HG02798 (cell line): ENCODE data around the gene SMPDL3B.

Experiments
- ATAC-seq: cut with Tn5 transposase; IDR thresholded peaks from one replicate; pipeline ENCODE4 v1.9.1; 2021; ENCODE audit warnings: mild to moderate bottlenecking; ENCODE audit not compliant: unreplicated experiment, poor library complexity

The SMPDL3B gene

DNA sequence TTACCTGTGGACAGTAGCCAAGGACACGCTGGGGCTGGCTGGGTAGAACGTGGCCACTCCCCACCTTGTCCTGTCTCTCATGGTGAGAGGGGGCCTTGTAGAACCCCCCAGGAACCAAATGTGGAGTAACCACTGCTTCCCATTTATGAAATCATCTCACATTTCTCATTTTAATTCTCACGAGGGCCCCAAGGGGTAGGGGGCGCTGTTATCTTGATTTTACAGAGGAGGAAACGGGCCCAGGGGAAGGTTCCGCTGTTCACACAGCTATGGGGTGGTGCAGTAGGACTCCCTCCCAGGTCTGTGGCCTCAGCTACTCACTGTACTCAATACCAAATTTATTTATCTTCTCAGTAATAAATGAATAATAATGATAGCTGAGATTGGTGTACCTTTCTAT, 5.5 kb downstream of the SMPDL3B start:
- no peak for ATAC-seq

DNA sequence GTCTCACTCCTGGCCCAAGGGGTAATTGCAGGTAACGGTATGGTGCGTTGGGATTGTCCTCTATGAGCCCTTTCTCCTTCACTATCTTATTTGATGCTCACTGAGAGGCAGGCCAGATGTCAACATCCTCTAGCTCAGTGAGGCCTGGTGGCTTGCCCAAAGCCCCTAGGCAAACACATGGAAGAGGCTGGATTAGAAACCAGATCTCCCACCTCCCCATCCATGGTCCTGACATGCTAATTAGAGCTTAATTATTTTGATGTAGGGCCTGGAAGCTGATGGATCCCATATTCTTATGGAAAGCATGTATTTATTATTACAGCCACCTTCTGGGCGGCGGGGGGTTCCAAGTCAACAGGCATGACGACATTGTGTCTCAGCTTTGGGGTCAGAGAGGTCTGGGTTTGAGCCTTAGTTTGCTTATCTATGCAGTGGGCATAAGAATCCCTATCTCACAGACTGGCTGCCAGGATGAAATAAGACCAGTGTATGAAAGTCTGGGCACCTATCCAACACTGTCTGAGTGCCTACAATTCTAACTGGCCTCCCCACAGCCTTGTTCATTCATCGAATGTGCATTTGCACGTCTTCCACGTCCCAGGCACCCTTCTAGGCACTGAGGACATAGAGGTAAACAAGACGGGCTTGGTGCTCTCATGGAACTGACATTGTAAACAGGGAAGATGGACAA, 6.2 kb downstream of the SMPDL3B start:
- no peak for ATAC-seq

DNA sequence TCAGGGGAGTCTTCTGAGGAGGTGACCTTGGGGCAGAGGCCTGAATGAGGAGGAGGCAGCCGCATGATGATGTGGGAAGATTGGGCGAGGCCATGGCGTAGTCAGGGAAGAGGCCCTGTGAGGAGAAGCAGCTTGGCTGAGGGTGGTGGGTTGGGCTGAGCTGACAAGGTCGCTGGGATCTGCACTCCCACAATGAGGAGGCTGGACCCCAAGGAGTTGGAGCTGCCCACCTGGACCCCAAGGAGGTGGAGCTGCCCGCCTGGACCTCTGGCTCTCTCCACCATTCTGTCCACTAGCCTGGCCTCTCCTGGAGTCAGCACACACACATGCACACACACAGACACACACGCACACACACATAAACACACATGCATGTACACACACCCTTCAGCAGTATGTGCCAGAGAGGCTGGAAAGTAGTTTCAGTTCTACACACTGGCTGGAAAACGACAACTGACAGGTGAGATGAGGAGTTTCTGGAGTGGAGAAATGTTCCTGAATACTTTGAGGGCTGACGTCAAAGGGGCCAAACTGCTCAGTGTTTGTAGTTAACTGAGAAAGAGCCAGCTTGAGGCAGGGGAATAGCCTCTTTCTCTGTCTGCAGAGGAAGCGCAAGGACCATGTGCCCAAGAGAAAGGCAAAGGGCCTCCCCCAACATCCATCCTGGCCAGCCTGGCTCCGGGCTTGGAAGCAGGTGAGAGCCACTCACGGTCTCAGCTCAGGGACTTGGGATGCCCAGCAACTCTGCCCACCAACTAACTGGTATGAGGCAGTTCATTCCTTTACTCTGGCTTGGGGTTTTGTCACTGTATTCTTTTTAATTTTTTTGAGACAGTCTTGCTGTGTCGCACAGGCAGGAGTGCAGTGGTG, 7.1 kb downstream of the SMPDL3B start:
- no peak for ATAC-seq

DNA sequence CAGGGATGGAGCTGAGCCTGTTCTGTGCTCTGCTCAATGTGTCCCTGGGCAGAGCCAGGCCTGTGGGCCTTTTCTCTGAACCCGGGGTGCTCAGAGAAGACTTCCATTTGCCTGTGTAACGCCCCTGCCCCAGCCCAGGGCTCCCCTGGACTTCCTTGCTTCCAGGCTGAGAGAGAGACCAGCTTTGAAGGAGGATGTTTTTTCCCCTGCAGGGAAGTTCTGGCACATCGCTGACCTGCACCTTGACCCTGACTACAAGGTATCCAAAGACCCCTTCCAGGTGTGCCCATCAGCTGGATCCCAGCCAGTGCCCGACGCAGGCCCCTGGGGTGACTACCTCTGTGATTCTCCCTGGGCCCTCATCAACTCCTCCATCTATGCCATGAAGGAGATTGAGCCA, 10.2 kb downstream of the SMPDL3B start:
- ATAC-seq, result no peak

DNA sequence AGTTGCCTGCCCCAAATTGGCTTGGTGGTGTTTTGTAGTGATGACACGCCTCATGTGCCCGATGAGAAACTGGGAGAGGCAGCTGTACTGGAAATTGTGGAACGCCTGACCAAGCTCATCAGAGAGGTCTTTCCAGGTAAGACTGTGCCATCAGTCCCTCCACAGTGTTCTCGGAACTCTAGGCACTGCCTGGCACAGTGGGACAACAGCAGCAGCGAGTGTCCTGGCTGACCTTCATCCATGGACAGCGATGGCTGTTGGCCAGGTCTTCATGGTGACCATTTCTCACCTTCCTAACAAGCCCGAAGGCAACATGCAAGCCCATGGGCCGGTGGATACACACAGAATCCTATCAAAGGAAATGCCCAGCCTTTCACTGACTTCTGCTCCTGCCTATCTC, 14.2 kb downstream of the SMPDL3B start:
- ATAC-seq, result no peak

DNA sequence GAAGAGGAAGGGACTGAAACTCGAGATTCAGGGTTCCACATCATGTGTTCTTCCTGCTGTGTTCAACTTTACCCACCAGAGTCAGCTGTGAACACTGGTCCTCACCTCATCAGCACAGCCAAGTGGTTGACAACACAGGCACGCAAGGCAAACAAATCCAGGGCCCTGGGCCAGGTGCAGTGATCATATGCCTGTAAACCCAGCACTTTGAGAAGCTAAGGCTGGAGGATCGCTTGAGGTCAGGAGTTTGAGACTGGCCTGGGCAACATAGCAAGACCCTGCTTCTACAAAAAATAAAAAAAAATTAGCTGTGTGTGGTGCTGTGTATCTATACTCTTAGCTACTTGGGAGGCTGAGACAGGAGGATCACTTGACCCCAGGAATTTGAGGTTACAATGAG, 16.6 kb downstream of the SMPDL3B start:
- ATAC-seq, result no peak

DNA sequence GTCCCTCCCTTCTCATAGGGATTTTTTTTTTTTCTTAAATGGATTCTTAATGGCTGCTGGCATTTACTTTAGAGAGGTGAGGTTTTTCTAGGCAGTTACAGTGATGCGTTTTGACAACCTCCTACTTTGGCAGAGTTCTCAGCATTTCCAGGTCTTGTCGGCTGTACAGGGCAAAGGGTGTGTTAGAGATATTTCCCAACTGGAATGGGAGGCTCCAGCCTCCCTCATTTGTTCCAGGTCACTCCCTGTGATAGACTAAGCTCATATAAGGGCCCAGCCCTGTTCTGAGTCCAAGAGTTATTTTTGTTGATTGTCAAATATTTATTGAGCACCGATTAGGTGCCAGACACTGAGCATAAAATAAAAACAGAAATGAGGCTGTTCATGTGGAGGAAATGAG, 17.3 kb downstream of the SMPDL3B start:
- ATAC-seq, result no peak

DNA sequence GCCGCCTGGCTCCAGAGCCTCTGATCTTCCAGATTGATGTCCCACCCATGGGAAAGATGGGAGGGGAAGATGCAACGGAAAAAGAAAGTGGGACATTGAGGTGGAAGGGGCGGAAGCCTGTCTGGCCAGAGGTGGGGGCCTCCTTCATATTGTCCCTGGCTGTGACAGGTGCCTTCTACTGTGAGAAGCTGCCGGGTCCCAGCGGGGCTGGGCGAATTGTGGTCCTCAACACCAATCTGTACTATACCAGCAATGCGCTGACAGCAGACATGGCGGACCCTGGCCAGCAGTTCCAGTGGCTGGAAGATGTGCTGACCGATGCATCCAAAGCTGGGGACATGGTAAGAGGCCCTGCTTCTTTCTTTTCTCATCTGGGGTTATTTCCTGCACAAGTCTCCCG, 19.4 kb downstream of the SMPDL3B start:
- no peak for ATAC-seq

DNA sequence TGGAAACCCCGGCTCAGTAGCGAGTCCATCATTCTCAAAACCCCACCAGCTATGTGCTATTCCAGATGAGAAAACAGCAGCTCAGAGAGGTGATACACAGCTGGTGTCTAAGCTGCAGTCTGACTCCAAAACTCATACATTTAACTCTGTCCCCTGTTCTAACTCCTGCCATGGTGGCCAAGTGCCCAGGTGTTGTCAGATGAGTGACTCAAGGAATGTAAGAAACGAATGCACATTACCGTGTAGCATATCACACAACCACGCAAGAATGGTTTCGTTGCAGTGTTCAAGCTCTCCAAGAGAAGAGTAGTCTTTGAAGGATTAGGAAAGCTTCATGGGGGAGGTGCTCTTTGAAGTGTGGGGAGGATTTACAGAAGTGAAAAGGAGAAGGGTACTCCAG, 20.3 kb downstream of the SMPDL3B start:
- no peak for ATAC-seq

DNA sequence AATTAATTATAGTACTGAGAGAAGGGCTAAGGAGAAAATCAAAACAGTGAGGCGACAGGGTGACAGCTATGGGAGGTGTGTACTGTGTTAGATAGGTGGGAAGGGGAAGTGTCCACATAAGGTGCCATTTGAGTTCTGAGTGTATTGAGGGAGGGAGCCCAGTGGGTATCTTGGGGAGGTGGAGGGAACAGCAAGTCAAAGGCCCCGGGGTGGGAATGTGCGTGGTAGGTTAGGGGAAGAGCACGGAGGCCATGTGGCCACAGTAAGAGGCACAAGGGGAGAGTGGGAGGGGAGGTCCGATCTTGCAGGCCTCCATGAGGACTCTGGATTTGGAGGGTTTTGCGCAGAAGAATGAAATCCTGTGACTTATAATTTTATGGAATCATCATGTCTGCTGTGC, 22.0 kb downstream of the SMPDL3B start:
- ATAC-seq, result no peak

DNA sequence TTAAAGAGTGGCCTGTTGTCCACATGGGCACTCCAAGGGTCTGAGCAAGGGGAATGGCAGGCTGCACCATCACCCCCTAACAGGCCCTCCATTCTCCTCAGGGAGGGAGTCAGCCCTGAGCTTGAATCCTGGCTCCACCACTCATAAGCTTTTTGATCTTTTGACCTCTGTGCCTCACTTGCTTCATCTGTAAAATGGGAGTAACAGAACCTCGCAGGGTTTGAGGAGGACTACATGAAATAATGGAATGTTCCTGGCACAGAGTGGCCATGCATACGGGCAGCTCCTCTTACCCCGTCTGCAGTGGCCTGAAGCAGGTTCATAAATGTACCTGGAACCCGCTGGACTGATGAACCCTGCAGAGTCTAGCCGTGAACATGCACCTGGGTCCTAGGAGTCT, 22.9 kb downstream of the SMPDL3B start:
- ATAC-seq, result no peak

DNA sequence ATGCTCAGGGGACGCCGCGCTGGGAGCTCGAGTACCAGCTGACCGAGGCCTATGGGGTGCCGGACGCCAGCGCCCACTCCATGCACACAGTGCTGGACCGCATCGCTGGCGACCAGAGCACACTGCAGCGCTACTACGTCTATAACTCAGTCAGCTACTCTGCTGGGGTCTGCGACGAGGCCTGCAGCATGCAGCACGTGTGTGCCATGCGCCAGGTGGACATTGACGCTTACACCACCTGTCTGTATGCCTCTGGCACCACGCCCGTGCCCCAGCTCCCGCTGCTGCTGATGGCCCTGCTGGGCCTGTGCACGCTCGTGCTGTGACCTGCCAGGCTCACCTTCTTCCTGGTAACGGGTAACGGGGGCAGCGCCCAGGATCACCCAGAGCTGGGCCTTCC, 23.7 kb downstream of the SMPDL3B start:
- ATAC-seq, result no peak

DNA sequence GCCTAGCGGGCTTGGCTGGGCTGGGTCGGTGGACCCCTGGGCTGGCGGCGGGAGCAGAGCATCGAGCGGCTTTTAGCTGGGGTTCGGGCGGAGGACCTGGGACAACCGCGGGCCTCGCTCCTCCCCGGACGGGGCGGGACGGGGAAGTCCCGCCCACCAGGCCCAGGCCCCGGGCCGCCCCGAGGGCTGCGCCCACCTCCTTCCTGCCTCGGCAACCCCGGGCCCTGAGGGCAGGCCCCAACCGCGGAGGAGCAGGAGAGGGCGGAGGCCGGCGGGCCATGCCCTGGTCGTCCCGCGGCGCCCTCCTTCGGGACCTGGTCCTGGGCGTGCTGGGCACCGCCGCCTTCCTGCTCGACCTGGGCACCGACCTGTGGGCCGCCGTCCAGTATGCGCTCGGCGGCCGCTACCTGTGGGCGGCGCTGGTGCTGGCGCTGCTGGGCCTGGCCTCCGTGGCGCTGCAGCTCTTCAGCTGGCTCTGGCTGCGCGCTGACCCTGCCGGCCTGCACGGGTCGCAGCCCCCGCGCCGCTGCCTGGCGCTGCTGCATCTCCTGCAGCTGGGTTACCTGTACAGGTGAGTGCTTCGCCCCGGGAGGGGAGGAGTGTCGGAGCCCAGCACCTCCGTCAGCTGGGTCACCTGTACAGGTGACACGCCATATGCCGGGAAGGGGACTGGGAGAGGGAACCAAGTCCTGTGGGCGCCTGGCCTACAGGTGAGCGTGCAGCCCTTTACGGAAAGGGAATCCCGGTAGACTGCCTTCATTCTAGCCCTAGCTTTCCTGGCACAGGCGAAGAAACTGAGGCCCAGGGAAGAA, 25.2 kb downstream of the SMPDL3B start, which contains the start of gene XKR8:
TSS of gene XKR8 (plus strand) at position 182 of the 812 bp plus-strand sequence. CDS start at position 279, 97 bp downstream.
- ATAC-seq, result peak; percentile 85

DNA sequence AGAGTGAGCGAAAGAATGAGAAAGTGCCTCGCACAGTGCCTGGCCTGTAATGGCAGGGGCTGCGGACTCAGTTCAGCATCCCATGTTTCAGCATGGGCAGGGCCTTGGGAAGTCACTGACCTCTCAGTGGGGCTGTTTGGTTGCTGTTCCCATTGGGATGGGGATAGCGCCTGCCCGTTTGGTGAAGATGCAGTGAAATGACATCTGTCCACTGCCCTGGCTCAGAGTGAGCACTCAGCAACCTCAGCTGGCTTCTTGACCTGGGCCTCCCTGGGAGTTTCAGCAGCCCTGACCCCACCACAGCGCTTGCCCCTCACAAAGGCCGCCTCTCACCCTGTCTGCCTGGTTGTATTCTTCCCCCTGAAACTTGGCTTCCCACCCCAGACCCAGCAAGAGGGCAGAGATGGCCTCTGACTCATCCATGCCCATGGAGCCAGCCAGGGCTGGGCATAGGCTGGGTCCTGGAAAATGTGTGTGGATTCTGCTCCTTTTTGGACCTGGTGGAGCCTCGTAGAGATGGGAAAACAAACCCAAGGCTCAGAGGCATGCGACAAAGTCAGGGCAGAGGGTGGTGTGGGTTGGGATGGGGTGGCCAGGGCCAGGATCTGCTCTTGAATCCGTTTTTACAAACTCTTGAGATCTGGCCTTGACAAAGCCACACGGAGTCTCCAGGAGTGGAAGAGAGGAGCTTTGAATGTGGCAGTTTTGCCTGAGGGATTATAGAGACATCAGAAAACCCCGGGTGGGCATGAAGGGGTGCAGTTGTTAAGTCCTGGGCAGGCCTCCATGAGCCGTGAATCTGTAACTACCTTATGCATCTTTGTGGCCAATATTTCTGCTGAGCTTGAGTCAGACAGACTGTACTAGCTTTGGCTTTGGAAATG, 26.2 kb downstream of the SMPDL3B start:
- no peak for ATAC-seq

DNA sequence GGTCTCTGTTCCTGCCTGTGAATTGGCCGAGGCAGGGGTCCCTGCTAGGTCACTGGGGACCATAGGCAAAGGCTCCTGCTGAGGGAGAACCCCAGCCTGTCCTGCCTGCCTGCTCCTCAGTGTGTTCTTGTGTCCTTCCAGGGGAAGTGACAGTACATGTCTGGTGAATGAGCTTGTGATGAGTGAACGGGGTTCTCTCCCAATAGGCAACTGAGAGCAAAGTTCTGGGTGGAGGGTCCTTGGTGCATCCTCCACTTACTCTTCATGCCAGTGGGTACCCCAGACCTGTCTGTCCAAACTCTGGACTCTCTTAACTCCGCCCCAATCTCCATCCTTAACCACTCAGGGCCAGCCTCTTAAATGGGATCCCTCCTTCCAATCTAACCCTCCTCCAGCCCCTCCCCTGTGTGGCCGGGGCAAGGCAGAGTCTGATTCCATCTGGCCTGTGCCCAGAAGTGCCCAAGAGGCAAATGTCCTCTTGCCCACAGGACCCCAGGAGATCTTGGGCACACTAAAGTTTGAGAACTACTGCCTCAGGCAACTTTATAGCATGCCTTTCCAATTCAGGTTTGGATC, 26.9 kb downstream of the SMPDL3B start:
- no peak for ATAC-seq

DNA sequence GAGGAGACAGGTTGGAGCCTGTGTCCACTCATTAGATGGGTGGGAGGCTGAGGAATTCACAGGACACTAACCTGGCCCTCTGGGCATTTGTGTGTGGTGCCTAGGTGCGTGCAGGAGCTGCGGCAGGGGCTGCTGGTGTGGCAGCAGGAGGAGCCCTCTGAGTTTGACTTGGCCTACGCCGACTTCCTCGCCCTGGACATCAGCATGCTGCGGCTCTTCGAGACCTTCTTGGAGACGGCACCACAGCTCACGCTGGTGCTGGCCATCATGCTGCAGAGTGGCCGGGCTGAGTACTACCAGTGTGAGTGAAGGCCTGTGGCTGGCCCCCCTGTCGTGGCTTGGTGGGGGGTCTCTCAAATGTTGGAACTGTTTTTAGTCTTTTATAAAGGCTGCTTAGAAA, 28.6 kb downstream of the SMPDL3B start:
- no peak for ATAC-seq

DNA sequence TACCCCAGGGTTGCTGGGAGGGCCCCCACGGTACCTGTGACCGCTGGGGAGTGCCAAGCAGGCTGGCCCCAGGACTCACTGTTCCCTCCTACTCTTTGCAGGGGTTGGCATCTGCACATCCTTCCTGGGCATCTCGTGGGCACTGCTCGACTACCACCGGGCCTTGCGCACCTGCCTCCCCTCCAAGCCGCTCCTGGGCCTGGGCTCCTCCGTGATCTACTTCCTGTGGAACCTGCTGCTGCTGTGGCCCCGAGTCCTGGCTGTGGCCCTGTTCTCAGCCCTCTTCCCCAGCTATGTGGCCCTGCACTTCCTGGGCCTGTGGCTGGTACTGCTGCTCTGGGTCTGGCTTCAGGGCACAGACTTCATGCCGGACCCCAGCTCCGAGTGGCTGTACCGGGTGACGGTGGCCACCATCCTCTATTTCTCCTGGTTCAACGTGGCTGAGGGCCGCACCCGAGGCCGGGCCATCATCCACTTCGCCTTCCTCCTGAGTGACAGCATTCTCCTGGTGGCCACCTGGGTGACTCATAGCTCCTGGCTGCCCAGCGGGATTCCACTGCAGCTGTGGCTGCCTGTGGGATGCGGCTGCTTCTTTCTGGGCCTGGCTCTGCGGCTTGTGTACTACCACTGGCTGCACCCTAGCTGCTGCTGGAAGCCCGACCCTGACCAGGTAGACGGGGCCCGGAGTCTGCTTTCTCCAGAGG, 31.8 kb downstream of the SMPDL3B start:
- no peak for ATAC-seq

DNA sequence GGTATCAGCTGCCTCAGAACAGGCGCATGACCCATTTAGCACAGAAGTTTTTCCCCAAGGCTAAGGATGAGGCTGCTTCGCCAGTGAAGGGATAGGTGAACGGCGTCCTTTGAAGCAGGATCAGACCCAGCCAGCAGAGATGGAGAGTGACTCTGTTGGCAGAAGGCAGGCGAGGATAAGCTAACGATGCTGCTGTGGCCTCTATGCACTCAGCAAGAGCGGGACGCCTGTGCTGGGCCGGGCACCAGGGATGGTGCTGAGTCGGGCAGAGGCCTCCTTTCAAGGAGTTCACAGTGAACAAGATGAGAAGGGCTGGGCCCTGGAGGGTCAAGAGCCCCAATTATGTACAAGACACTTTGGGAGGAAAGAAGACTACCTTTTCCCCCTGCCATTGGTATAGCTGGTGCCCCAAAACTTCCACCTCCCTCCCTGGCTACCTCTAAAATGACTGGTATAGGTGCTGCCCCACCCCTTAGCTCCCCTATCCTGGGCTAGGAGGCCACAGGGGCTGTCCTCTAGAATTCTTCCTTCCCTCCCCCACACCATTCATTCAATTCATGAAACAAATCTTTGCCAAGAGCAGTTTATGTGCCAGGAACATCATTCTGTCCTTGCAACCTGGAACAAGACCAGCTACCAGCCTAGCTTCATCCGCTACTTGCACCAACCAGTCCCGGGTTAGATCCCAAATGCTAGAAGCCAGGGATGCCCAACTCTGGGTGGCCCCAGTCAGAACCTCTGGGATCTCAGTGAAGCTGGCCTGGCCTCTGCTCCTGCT, 32.5 kb downstream of the SMPDL3B start:
- no peak for ATAC-seq
